ES-I3 (cell line): Measurements from ENCODE around the gene PATZ1.
"Not testable (repeated sequence)": the region's sequence is repeated elsewhere in the genome, so short reads cannot be mapped to it uniquely, and the experiment has no call there.

ENCODE experiments used
- H3K36me3 ChIP-seq: 2 replicates; pipeline ENCODE4 v1.6.1; 2013; ENCODE audit warnings: mild to moderate bottlenecking, low read length, control low read depth, moderate library complexity; ENCODE audit not compliant: insufficient read depth
- H3K4me1 ChIP-seq: 2 replicates; pipeline ENCODE4 v1.6.1; 2013; ENCODE audit warnings: mild to moderate bottlenecking, control low read depth, low read length; ENCODE audit not compliant: insufficient read depth
- H3K9ac ChIP-seq: 2 replicates; pipeline ENCODE4 v1.6.1; 2013; ENCODE audit warnings: low read depth, mild to moderate bottlenecking, low read length, moderate library complexity
- H3K9me3 ChIP-seq: 2 replicates; pipeline ENCODE4 v1.6.1; 2013; ENCODE audit warnings: mild to moderate bottlenecking, low read length, moderate library complexity; ENCODE audit not compliant: control insufficient read depth, insufficient read depth

The PATZ1 gene

GRCh38 chr22:31337178-31337577, 9.0 kb downstream of the PATZ1 start:
- H3K4me1 ChIP-seq: peaks cover 7% of the 10 kb centered on the region; the same call in 1 of the 2 replicates
- no peak overlapping the region for H3K9ac ChIP-seq
- H3K36me3 ChIP-seq: peaks cover 20% of the 10 kb centered on the region
- no peaks in the 10 kb centered on the region for H3K9me3 ChIP-seq

DNA sequence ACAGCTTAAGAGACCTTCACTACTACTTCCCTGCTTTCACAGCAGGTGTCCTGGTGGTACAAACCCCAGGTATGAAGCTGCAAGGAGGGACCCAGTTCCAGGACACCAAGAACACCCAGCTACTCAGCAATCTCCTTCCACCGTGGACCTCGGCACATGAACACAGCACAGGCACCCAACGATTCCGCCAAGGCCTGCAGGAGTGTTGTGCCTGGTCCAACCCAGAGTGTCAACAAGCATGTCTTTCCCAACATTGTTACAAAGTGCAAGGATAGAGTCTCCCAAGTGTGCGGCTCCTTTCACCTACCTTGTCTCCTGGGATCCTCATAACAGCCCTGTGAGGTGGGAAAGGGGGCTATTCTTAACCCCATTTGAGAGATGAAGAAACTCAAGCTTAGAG, 11.8 kb downstream of the PATZ1 start:
- no peaks in the 10 kb centered on the region for H3K9me3 ChIP-seq
- H3K36me3 ChIP-seq: peaks cover 18% of the 10 kb centered on the region
- no peak overlapping the region for H3K9ac ChIP-seq
- H3K4me1 ChIP-seq: no peaks in the 10 kb centered on the region; the same call in 1 of the 2 replicates

DNA sequence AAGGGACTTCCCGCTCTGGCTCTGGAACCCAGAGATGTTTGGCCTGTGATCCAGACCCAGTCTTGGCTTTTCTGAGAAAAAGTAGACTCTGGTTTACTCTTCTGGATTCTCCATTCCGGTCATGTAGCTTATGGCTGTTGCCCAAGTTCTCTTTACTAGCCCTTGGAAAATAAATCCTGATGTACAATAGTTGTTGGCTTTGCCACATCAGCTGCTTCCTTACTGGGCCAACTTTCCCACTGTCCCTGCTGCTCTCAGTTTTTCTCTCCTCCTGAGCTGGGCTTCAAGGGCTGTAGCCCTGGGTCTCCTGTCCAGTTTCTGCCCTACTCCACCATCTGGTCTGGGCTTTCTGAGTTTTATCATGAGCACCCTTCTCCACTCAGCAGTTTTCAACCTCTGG, 12.5 kb downstream of the PATZ1 start:
- peaks cover 20% of the 10 kb centered on the region for H3K36me3 ChIP-seq
- no peak overlapping the region for H3K9ac ChIP-seq
- peaks cover 3% of the 10 kb centered on the region; the same call in 1 of the 2 replicates for H3K4me1 ChIP-seq
- H3K9me3 ChIP-seq: no peaks in the 10 kb centered on the region

DNA sequence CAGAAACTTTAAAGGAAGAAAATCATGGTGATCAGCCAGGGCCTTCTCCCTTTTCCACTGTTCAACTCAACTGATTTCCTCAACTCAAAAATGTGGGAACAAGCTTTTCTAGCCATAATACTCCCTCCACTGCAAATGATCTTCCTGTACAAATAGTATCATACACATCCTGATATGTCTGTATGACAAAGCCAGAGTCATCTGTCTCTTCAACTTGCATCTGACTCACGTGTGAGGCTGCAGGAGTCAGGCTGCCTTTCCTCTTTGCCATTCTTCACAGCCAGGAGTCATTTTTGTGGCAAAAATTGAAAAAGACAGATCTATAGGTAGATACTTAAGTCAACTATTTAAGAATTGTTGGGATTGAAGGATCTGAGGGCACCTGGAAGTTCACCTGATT, 13.3 kb downstream of the PATZ1 start:
- H3K9ac ChIP-seq: no peak overlapping the region
- peaks cover 9% of the 10 kb centered on the region; the same call in 1 of the 2 replicates for H3K4me1 ChIP-seq
- H3K36me3 ChIP-seq: peaks cover 17% of the 10 kb centered on the region
- no peaks in the 10 kb centered on the region for H3K9me3 ChIP-seq

DNA sequence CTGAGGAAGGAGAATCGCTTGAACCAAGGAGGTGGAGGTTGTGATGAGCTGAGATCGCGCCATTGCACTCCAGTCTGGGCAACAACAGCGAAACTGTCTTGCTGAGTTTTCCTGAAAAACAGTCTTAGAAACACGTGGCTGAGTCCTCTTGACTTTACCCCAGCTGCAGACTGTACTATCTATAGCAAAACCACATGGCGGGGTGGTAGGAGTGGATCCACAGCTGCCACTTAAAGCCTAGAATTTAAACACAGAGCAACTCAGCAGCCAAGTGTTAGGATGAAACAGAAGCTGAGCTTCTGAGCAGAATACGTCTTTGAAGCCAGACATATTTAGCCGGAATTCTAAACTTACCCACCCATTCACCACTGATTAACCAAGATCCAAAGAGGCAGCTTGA, 14.1 kb downstream of the PATZ1 start:
- peaks cover 17% of the 10 kb centered on the region for H3K36me3 ChIP-seq
- peaks cover 9% of the 10 kb centered on the region; the same call in 1 of the 2 replicates for H3K4me1 ChIP-seq
- H3K9me3 ChIP-seq: no peaks in the 10 kb centered on the region
- no peak overlapping the region for H3K9ac ChIP-seq

DNA sequence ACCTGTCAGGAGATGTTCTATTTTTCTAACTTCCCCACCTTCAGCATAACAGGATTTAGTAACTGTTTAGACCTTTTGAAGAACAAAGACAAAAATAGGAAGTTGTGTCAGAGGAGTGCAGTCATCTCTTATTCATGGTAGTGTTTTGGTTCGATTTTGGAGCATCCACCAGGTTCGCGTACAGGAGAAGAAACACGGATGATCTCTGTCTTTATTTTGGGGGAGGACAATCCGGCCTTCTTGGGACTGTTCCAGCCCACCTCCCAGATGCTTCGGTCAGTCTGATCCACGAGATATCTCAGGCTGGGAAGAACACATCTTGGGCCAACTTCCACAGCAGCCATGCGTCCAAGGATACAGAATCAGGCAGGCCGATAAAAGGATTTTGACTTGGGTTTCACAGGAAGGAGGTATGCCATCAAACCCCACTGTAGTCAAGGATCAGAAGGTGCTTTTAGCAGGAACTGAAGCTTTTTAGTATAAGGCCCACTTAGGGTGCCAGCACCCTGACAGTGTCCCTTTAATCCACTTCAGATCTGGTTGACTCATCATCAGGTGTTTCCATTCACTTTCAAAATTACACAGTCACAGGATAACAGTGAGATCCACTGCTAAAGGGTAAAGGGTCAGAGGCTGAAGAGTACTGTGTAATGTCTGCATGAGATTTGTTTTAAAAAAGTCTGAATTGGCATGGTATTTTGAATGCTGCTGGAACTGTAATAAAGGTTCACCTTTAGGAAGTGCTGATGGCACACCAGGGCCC, 16.5 kb downstream of the PATZ1 start:
- H3K36me3 ChIP-seq: peaks cover 20% of the 10 kb centered on the region
- H3K4me1 ChIP-seq: peaks cover 9% of the 10 kb centered on the region; the same call in 1 of the 2 replicates
- no peak overlapping the region for H3K9ac ChIP-seq
- no peaks in the 10 kb centered on the region for H3K9me3 ChIP-seq

DNA sequence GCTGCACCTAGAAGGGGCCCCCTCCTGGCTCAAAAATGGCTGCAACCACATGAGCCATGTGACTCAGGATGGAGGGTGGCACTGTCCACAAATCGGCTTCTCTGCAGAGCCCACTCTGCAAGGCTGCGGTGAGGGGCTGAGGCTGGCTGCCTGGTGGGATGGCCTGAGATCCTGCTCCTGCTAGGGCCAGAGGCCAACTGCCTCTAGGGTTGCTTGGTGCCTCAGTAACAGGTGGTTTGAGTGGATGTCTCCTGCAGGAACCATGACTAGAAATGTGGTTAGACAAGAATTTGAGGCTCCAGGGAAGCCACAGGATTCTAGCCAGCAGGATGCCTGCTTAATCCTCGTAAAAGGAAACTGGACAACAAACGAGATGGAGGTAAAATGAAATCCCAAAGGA, 17.1 kb downstream of the PATZ1 start:
- Histone ChIP-seq H3K9ac (no peak overlapping the region), H3K9me3 (no peaks in the 10 kb centered on the region), H3K36me3 (peaks cover 20% of the 10 kb centered on the region), H3K4me1 (peaks cover 9% of the 10 kb centered on the region; the same call in 1 of the 2 replicates)

DNA sequence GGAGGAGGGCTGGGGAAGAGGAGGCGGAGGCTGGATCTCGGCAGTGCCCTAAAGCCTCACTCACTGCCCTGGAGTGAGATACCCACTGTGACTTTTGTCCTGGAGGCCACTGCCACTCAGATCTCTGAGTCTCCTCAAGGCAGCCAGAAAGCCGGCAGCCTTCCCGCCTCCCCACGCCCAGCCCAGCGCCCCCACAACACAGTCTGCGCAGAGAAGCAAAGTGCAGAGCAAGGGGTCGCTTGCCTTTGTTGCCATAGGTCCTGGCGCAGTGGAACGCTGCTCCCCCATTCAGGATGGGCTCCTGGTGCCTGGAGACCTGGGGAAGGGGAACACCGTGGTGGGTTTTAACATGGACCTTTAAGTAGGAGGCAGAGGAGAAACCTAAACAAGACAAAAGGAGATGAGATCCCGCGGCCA, 17.6 kb downstream of the PATZ1 start:
- H3K36me3 ChIP-seq: peaks cover 20% of the 10 kb centered on the region
- peaks cover 9% of the 10 kb centered on the region; the same call in 1 of the 2 replicates for H3K4me1 ChIP-seq
- H3K9ac ChIP-seq: no peak overlapping the region
- H3K9me3 ChIP-seq: no peaks in the 10 kb centered on the region

- Histone ChIP-seq H3K4me1 (peaks cover 9% of the 10 kb centered on the region; the same call in 1 of the 2 replicates), H3K9ac (no peak overlapping the region), H3K9me3 (no peaks in the 10 kb centered on the region), H3K36me3 (peaks cover 20% of the 10 kb centered on the region)
Measured at GRCh38 chr22:31327806-31328543, 18.2 kb downstream of the PATZ1 start.

DNA sequence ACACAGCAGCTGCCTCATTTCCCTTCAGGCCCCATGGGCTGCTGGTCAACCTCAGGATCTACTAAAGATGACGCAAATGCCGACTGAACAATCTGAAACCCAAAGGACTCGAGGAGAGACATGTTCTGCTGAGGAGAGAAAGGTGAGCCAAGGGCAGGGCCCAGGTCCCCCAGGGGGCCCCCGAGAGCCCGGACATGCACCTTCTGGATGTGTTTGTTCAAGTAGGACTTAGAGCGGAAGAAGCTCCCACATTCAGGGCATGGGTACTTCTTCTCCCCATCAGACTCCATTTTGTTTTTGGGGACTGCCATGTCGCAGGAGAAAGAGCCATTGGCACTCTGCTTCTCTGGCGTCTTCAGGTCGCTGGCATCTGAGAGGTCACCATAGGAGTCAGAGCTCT, 19.3 kb downstream of the PATZ1 start:
- H3K36me3 ChIP-seq: peaks cover 15% of the 10 kb centered on the region
- no peaks in the 10 kb centered on the region for H3K9me3 ChIP-seq
- H3K4me1 ChIP-seq: peaks cover 9% of the 10 kb centered on the region; the same call in 1 of the 2 replicates
- no peak overlapping the region for H3K9ac ChIP-seq

DNA sequence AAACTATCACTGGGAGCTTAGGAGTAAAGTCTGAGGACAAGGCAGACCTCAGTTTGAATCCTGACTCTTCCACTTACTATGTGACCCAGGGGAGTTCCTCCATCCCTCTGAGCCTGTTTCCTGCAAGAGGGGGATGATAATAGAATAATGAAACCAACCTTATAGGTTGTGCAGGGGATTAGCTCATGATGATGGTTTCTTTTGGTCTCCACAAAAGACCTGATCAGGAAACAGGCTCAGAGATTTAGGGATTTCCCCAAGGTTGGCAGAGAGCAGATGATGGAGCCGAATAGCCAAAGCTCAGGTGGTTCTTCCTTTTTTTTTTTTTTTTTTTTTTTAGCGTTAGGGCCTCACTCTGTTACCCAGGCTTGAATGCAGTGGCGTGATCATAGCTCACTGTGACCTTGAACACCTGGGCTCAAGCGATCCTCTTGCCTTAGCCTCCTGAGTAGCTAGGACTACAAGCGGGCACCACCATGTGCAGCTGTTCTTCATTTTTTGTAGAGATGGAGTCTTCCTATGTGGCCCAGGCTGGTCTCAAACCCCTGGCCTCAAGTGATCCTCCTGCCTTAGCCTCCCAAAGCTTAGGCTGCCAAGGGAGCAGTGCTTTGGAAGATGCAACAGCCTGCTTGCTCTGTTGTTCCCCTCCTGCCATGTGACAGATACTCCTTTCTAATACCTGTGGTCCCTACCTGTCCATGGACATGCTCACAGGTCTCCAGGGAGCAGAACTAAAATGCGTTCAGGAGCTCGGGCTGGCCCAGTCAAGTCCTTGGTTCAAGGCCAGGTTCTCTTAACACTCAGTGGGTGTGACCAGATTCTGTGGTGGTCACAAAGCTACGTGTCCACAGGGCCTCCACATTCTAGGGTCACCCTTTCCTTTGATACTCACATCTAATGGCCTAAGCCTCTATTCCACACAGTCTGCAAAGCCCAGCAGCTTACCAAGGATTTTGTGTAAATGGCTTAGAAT, 22.3 kb downstream of the PATZ1 start:
- peaks cover 9% of the 10 kb centered on the region for H3K36me3 ChIP-seq
- H3K4me1 ChIP-seq: peaks cover 8% of the 10 kb centered on the region; the same call in 1 of the 2 replicates
- no peaks in the 10 kb centered on the region for H3K9me3 ChIP-seq
- no peak overlapping the region for H3K9ac ChIP-seq

DNA sequence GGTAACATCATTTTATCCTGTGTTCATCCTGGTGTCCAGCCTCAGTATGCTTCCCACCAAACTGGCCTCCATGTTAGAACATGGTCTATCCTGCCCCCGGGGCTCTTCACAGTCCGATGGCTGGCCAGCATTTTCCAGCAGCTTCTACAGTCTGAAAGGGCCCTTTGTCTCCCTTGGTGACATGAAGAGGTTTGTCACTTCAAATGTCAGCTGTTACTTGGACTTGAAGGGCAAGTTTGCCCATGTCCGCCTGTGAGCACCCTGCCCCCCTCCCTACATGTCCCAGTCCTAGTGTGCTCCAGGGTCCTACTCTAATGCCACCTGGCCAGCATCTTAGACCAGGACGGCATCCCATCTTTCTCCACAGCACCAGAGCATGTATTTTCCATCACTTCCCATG, 24.7 kb downstream of the PATZ1 start:
- no peaks in the 10 kb centered on the region for H3K9me3 ChIP-seq
- no peaks in the 10 kb centered on the region for H3K4me1 ChIP-seq
- H3K9ac ChIP-seq: no peak overlapping the region
- peaks cover 9% of the 10 kb centered on the region for H3K36me3 ChIP-seq

GRCh38 chr22:31314220-31314619, 31.9 kb downstream of the PATZ1 start:
- H3K9me3 ChIP-seq: not testable (repeated sequence)

More at GRCh38 chr22:31314220-31314619, 31.9 kb downstream of the PATZ1 start:
- not testable (repeated sequence) for H3K9ac ChIP-seq, H3K36me3 ChIP-seq, H3K4me1 ChIP-seq
